ENCODE measurements around the gene CD81.

The CD81 gene

GRCh38 chr11:2390725-2391151, 13.6 kb downstream of the CD81 start:
- DNase-seq (ENCODE audit: low spot score) (no peak), ATAC-seq (ENCODE audit: low read depth) (peak; percentile 79)
- peak overlapping the region; percentile 8 for H3K27ac ChIP-seq (ENCODE audit: poor library complexity, severe bottlenecking)
- peaks cover 37% of the 10 kb centered on the region for H3K36me3 ChIP-seq (ENCODE audit: low read depth)
- no peaks in the 10 kb centered on the region for H3K27me3 ChIP-seq (ENCODE audit: insufficient read depth, poor library complexity, severe bottlenecking)
- no peak for TF ChIP-seq CTCF (IDR thresholded peaks at IDR 0.05; ENCODE audit: poor library complexity, severe bottlenecking)
- no peak overlapping the region for H3K4me3 ChIP-seq (ENCODE audit: severe bottlenecking)
- H3K4me1 ChIP-seq (ENCODE audit: insufficient read depth, poor library complexity, severe bottlenecking) = peaks cover 12% of the 10 kb centered on the region
- no peaks in the 10 kb centered on the region for H3K9me3 ChIP-seq (ENCODE audit: severe bottlenecking)

GRCh38 chr11:2391181-2391975, 14.3 kb downstream of the CD81 start:
- no peak for ATAC-seq (ENCODE audit: low read depth)
- Histone ChIP-seq H3K27ac (ENCODE audit: poor library complexity, severe bottlenecking) (no peak overlapping the region), H3K9me3 (ENCODE audit: severe bottlenecking) (no peaks in the 10 kb centered on the region), H3K27me3 (ENCODE audit: insufficient read depth, poor library complexity, severe bottlenecking) (no peaks in the 10 kb centered on the region), H3K36me3 (ENCODE audit: low read depth) (peaks cover 39% of the 10 kb centered on the region), H3K4me3 (ENCODE audit: severe bottlenecking) (no peak overlapping the region), H3K4me1 (ENCODE audit: insufficient read depth, poor library complexity, severe bottlenecking) (peaks cover 12% of the 10 kb centered on the region)
- no peak for DNase-seq (ENCODE audit: low spot score)
- TF ChIP-seq CTCF (IDR thresholded peaks at IDR 0.05; ENCODE audit: poor library complexity, severe bottlenecking) = no peak

GRCh38 chr11:2392241-2392959, 15.3 kb downstream of the CD81 start:
- H3K27me3 ChIP-seq (ENCODE audit: insufficient read depth, poor library complexity, severe bottlenecking) = no peaks in the 10 kb centered on the region
- H3K36me3 ChIP-seq (ENCODE audit: low read depth) = peaks cover 44% of the 10 kb centered on the region
- TF ChIP-seq CTCF (IDR thresholded peaks at IDR 0.05; ENCODE audit: poor library complexity, severe bottlenecking) = no peak
- H3K27ac ChIP-seq (ENCODE audit: poor library complexity, severe bottlenecking) = no peak overlapping the region
- H3K9me3 ChIP-seq (ENCODE audit: severe bottlenecking) = no peaks in the 10 kb centered on the region
- no peak overlapping the region for H3K4me3 ChIP-seq (ENCODE audit: severe bottlenecking)
- ATAC-seq (ENCODE audit: low read depth) = no peak
- DNase-seq (ENCODE audit: low spot score) = no peak
- H3K4me1 ChIP-seq (ENCODE audit: insufficient read depth, poor library complexity, severe bottlenecking) = peaks cover 12% of the 10 kb centered on the region

GRCh38 chr11:2393111-2393868, 16.2 kb downstream of the CD81 start:
- Histone ChIP-seq H3K27me3 (ENCODE audit: insufficient read depth, poor library complexity, severe bottlenecking) (no peaks in the 10 kb centered on the region), H3K27ac (ENCODE audit: poor library complexity, severe bottlenecking) (no peak overlapping the region), H3K4me3 (ENCODE audit: severe bottlenecking) (no peak overlapping the region), H3K36me3 (ENCODE audit: low read depth) (peaks cover 53% of the 10 kb centered on the region), H3K4me1 (ENCODE audit: insufficient read depth, poor library complexity, severe bottlenecking) (peaks cover 12% of the 10 kb centered on the region), H3K9me3 (ENCODE audit: severe bottlenecking) (no peaks in the 10 kb centered on the region)
- no peak for ATAC-seq (ENCODE audit: low read depth)
- DNase-seq (ENCODE audit: low spot score) = no peak
- no peak for TF ChIP-seq CTCF (IDR thresholded peaks at IDR 0.05; ENCODE audit: poor library complexity, severe bottlenecking)

Data from RWPE2 (cell line).